Neural crest cell (in vitro differentiated cells): Measurements from ENCODE around the gene PLXNA3. TPM values are rescaled to one million over a fixed set of nuclear protein-coding genes. Genes with fewer than 3 reads are reported as not detected.

Experiments
- DNase-seq: peaks from one replicate; pipeline ENCODE4 v3.0.0; 2021; ENCODE audit warnings: low read depth, mixed read lengths, low spot score
- H3K27ac Mint-ChIP-seq: one replicate; pipeline ENCODE4 v1.8.0; 2021; ENCODE audit warnings: mild to moderate bottlenecking, mixed read lengths; ENCODE audit not compliant: unreplicated experiment
- H3K27me3 Mint-ChIP-seq: 2 replicates; pipeline ENCODE4 v1.8.0; 2021; ENCODE audit warnings: low read depth, mild to moderate bottlenecking, mixed read lengths
- H3K36me3 Mint-ChIP-seq: 2 replicates; pipeline ENCODE4 v1.8.0; 2021; ENCODE audit warnings: low read depth, mild to moderate bottlenecking, mixed read lengths
- H3K4me1 Mint-ChIP-seq: 2 replicates; pipeline ENCODE4 v1.8.0; 2021; ENCODE audit warnings: mixed read lengths
- H3K4me3 Mint-ChIP-seq: one replicate; pipeline ENCODE4 v1.8.0; 2021; ENCODE audit warnings: mild to moderate bottlenecking, mixed read lengths
- H3K9me3 Mint-ChIP-seq: 2 replicates; pipeline ENCODE4 v1.8.0; 2021; ENCODE audit warnings: mixed read lengths
- CTCF ChIP-seq: fragments of 200-600 bp; sonication (generic); conservative IDR thresholded peaks from 2 replicates; pipeline ENCODE4 v1.5.0; 2021; ENCODE audit warnings: antibody characterized with exemption, mild to moderate bottlenecking
- total RNA-seq: library from RNA; stranded (reverse); gene quantifications from 2 replicates; pipeline ENCODE4 v1.2.1, GENCODE V29; 2021

PLXNA3 gene
- total RNA-seq, 1 donor from 2014 or later, result 75.1 TPM

- H3K4me1 Mint-ChIP-seq, result no peaks in the 10 kb centered on the region
Measured at GRCh38 chrX:154470914-154471568, 13.0 kb downstream of the PLXNA3 start.

GRCh38 chrX:154471839-154472684, 14.0 kb downstream of the PLXNA3 start:
- no peak overlapping the region for H3K27ac Mint-ChIP-seq
- no peaks in the 10 kb centered on the region for H3K4me1 Mint-ChIP-seq
- DNase-seq, result no peak
- no peaks in the 10 kb centered on the region for H3K9me3 Mint-ChIP-seq
- H3K36me3 Mint-ChIP-seq, result peaks cover 3% of the 10 kb centered on the region
- no peaks in the 10 kb centered on the region for H3K27me3 Mint-ChIP-seq
- H3K4me3 Mint-ChIP-seq, result no peak overlapping the region
- TF ChIP-seq CTCF, result no peak

More at GRCh38 chrX:154470914-154471568, 13.0 kb downstream of the PLXNA3 start:
- peaks cover 3% of the 10 kb centered on the region for H3K36me3 Mint-ChIP-seq
- H3K27ac Mint-ChIP-seq, result no peak overlapping the region
- H3K4me3 Mint-ChIP-seq, result no peak overlapping the region
- no peak for DNase-seq
- no peak for TF ChIP-seq CTCF
- no peaks in the 10 kb centered on the region for H3K9me3 Mint-ChIP-seq
- H3K27me3 Mint-ChIP-seq, result no peaks in the 10 kb centered on the region

- no peaks in the 10 kb centered on the region for H3K27me3 Mint-ChIP-seq
- no peaks in the 10 kb centered on the region for H3K4me1 Mint-ChIP-seq
- H3K9me3 Mint-ChIP-seq, result no peaks in the 10 kb centered on the region
- TF ChIP-seq CTCF, result no peak
- no peak overlapping the region for H3K4me3 Mint-ChIP-seq
- H3K27ac Mint-ChIP-seq, result no peak overlapping the region
- no peak for DNase-seq
- H3K36me3 Mint-ChIP-seq, result peaks cover 3% of the 10 kb centered on the region
Measured at GRCh38 chrX:154472685-154473632, 14.9 kb downstream of the PLXNA3 start.

GRCh38 chrX:154473683-154474082, 15.6 kb downstream of the PLXNA3 start:
- H3K27me3 Mint-ChIP-seq, result no peaks in the 10 kb centered on the region
- H3K9me3 Mint-ChIP-seq, result no peaks in the 10 kb centered on the region
- no peak for TF ChIP-seq CTCF
- no peak for DNase-seq
- H3K36me3 Mint-ChIP-seq, result peaks cover 3% of the 10 kb centered on the region
- H3K27ac Mint-ChIP-seq, result no peak overlapping the region
- H3K4me1 Mint-ChIP-seq, result no peaks in the 10 kb centered on the region
- no peak overlapping the region for H3K4me3 Mint-ChIP-seq

- DNase-seq, result no peak
- H3K27me3 Mint-ChIP-seq, result no peaks in the 10 kb centered on the region
- H3K27ac Mint-ChIP-seq, result no peak overlapping the region
- no peak overlapping the region for H3K4me3 Mint-ChIP-seq
- no peak for TF ChIP-seq CTCF
- H3K36me3 Mint-ChIP-seq, result peaks cover 5% of the 10 kb centered on the region
- no peaks in the 10 kb centered on the region for H3K4me1 Mint-ChIP-seq
- H3K9me3 Mint-ChIP-seq, result no peaks in the 10 kb centered on the region
Measured at GRCh38 chrX:154476821-154477220, 18.7 kb downstream of the PLXNA3 start.
